Coronary artery (tissue), 2 donors: ENCODE data around the gene BANF1.
A peak's percentile ranks its signal among the peaks of the same experiment; 100 is the strongest.

Experiments
- DNase-seq: peaks from one replicate; pipeline ENCODE4 v3.0.0-alpha.2; 2017; ENCODE audit warnings: low spot score
- H3K27ac ChIP-seq, 2 donors: fragments of 200-600 bp; sonication (generic); one replicate each; pipeline ENCODE4 v1.5.1; 2016 to 2019
- H3K4me3 ChIP-seq: fragments of 200-600 bp; sonication (generic); 2 replicates; pipeline ENCODE4 v1.5.1; 2016; ENCODE audit warnings: mild to moderate bottlenecking, moderate library complexity
- TF ChIP-seq, protein P1 (sequence below): fragments of 200-600 bp; sonication (generic); IDR thresholded peaks from one replicate; pipeline ENCODE4 v1.5.1; 2019; ENCODE audit warnings: antibody characterized with exemption

Gene BANF1

DNA sequence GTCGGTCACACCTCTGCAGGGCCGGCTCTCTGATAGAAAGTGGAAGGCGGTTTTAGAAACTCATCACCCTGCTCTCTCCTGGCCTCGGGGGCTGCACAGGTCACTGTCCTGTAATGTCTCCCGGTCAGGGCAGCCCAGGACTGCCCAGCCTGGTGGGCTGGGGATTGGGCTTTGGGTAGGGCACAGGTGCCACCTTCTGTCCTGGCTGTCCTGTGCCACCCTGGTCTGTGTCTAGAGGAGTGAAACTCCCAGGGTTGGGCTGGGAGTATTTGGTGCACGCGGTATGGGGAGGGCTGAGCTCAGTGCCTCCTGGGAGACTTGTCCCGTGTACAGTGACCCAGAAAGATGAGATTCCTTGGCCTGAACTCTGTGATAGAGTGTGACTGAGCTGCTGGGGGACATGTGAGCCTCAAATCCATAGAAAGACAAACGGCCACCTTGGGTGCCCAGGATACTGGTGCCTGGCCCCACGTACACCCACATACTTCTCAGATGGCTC lies 23.0 kb upstream of the BANF1 start:
- no peak for DNase-seq
- Histone ChIP-seq H3K4me3 (no peak overlapping the region), H3K27ac (no peak overlapping the region)
- TF ChIP-seq, protein P1, sequence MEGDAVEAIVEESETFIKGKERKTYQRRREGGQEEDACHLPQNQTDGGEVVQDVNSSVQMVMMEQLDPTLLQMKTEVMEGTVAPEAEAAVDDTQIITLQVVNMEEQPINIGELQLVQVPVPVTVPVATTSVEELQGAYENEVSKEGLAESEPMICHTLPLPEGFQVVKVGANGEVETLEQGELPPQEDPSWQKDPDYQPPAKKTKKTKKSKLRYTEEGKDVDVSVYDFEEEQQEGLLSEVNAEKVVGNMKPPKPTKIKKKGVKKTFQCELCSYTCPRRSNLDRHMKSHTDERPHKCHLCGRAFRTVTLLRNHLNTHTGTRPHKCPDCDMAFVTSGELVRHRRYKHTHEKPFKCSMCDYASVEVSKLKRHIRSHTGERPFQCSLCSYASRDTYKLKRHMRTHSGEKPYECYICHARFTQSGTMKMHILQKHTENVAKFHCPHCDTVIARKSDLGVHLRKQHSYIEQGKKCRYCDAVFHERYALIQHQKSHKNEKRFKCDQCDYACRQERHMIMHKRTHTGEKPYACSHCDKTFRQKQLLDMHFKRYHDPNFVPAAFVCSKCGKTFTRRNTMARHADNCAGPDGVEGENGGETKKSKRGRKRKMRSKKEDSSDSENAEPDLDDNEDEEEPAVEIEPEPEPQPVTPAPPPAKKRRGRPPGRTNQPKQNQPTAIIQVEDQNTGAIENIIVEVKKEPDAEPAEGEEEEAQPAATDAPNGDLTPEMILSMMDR = no peak

DNA sequence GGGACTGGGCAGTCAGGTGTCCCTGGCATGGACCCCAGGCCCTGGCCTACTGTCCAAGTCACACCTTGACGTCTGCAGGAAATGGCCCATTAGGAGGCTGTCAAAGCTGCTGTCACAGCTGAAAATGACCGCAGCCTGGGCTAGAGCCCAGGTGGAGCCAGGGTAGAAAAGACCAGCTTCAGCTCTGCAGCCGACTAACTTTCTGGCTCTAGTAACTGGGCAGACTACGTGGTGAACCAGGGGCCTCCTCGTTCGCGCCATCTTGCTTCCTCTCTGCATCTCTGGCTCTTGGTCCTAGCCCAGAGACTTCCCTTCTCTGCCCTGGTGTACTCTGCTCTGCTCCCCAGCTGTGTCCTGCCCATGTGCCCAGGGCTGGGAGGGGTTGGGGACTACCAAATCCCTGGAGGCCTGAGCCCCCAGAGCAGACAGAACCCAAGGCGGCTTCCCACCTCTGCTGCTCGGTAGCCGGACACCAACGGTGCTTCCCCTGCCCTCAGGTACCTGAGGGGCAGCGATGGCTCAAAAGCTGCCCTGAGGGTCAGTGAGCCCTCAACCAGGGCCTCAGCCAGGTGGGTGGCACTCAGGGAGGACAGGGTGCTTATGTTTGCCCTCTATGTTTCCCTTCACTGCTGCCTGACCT lies 21.1 kb upstream of the BANF1 start:
- TF ChIP-seq, protein P1 = no peak
- no peak for DNase-seq
- Histone ChIP-seq H3K27ac (no peak overlapping the region), H3K4me3 (no peak overlapping the region)

DNA sequence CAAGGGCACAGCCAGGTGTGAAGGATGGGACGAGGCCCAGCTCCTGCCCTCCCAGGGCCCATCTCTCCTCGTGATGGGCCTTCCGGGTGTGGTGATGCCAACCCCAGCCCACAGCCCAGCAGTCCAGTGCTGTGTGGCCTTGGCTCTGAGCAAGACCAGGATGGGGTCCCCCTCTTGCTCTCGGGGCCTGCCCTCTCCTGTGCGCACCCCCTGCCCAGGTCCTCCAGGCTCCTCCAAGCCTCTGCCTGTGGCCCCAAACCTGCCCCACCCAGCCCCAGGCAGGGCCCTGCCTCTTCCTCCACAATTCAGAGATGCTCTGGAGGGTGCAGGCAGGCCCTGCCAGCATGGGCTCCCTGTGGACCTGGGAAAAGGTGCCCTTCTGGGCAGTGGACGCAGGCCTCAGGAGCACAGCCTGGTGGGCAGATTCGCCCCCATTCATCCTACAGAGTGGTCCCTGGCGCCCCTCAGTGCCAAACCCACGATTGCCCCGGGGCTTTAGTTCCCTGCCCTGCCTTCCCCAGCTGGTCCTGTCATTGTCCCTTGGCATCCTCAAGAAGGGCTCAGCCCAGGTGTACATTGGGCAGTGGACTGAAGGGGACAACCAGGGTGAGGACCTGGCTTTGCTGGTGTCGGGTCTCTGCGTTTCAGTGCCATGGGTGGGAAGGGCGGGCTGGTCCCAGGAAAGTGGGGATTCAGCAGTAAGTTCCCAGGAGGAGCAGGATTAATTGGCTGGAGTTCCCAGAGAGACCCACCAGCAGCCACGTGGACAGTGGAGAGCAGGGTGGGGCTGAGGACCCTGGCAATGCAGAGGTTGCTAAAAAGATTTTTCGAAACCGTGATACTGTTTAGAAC lies 20.1 kb upstream of the BANF1 start:
- H3K4me3 ChIP-seq = no peak overlapping the region
- TF ChIP-seq, protein P1 = no peak
- no peak for DNase-seq
- H3K27ac ChIP-seq = no peak overlapping the region

DNA sequence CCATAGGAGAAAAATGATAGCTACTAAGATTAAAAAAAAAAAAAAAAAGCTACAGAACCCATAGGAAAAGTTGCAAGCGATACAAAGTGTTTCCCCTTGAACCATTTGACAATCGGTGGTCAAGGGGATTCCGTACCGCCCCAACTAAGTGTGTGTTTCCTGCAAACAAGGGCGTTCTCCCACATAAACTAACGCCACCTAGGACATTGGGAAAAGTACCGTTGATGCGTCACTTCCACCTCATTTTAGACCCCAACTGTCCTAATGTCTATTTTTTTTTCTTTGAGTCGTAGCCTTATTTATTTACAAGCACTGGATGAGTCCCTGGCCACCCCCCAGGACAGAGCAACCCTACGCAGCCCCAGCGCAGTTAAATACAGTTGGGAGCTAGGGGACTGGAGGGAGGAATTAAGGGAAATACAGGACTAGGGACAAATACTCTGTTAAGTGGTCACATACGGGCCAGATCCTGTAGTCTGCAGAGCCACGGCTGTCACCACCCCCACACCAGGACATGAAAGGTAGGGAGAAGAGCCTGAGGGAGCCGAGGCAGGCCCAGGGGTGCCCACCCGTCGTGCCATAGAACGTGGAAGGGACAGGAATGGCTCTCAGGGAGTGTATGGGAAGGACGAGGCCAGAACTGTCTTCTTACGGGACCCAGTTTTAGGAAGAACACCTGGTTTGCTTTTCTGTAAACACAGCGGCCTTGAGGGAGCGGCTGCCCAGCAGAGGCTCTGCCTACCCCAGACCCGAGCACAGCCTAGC lies 19.3 kb upstream of the BANF1 start:
- Histone ChIP-seq H3K27ac (no peak overlapping the region), H3K4me3 (no peak overlapping the region)
- no peak for DNase-seq
- TF ChIP-seq, protein P1 = no peak

DNA sequence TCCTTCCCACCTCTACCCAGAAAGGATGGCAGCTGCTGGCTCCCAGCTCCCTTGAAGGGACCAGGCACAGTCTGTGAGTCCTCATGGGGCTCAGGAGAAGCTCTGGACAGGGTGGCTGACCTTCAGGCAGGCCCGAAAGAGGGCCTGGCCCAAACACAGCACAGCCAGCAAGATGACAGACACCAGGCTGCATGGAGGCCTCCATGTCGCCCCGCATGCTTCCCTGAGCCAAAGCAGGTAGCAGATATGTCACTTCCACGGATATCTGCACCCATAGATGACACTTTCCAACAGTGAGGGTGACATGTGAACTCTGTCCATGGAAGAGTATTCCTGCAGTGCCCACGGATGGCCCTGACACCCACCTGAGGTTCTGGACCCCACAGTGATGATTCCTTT lies 18.7 kb upstream of the BANF1 start:
- TF ChIP-seq, protein P1 = no peak
- Histone ChIP-seq H3K4me3 (no peak overlapping the region), H3K27ac (peak overlapping the region in 1 of 2 donors; percentile 20)
- DNase-seq = no peak

GRCh38 chr11:65987336-65987735 lies 15.0 kb upstream of the BANF1 start:
- Histone ChIP-seq H3K4me3 (no peak overlapping the region), H3K27ac (no peak overlapping the region)
- TF ChIP-seq, protein P1 = no peak
- DNase-seq = no peak
